Neural cell (in vitro differentiated cells): ENCODE data around the gene FAM76A. TPM values are rescaled to one million over a fixed set of nuclear protein-coding genes. Genes with fewer than 3 reads are reported as not detected.

Source experiments
- H2AFZ ChIP-seq: fragments of 200-600, 300-800 bp; sonication (generic), shearing (Covaris generic); 2 replicates; pipeline ENCODE4 v1.6.0; 2014; ENCODE audit warnings: low read depth, mild to moderate bottlenecking, antibody characterized with exemption, low read length, moderate library complexity
- H3F3A ChIP-seq: fragments of 200-600 bp; shearing (Covaris generic); 2 replicates; pipeline ENCODE4 v1.6.1; 2016; ENCODE audit warnings: mild to moderate bottlenecking, moderate library complexity, mixed read lengths, antibody characterized with exemption, low read length; ENCODE audit not compliant: insufficient read depth, poor library complexity, severe bottlenecking
- H3K27ac ChIP-seq: fragments of 200-600, 300-800 bp; sonication (generic), shearing (Covaris generic); 2 replicates; pipeline ENCODE4 v1.5.1; 2014; ENCODE audit warnings: mild to moderate bottlenecking, low read length, moderate library complexity
- H3K27me3 ChIP-seq: fragments of 300-800, 200-600 bp; sonication (generic), shearing (Covaris generic); 2 replicates; pipeline ENCODE4 v1.6.0; 2014; ENCODE audit warnings: mild to moderate bottlenecking, low read depth, low read length, moderate library complexity; ENCODE audit not compliant: insufficient read depth
- H3K36me3 ChIP-seq: fragments of 300-800, 200-600 bp; sonication (generic), shearing (Covaris generic); 2 replicates; pipeline ENCODE4 v1.5.1; 2014; ENCODE audit warnings: mild to moderate bottlenecking, antibody characterized with exemption, low read length, moderate library complexity; ENCODE audit not compliant: insufficient read depth
- H3K4me2 ChIP-seq: fragments of 300-800, 200-600 bp; sonication (generic), shearing (Covaris generic); 2 replicates; pipeline ENCODE4 v1.6.0; 2014; ENCODE audit warnings: mild to moderate bottlenecking, low read length
- H3K4me3 ChIP-seq: fragments of 300-800, 200-600 bp; sonication (generic), shearing (Covaris generic); 2 replicates; pipeline ENCODE4 v1.5.1; 2014; ENCODE audit warnings: mild to moderate bottlenecking, low read length, moderate library complexity
- H3K79me2 ChIP-seq: fragments of 200-600 bp; shearing (Covaris generic); replicated peaks from 2 replicates; pipeline ENCODE4 v1.6.0; 2014; ENCODE audit warnings: mild to moderate bottlenecking, low read length, moderate library complexity; ENCODE audit not compliant: insufficient read depth
- H3K9ac ChIP-seq: fragments of 300-800, 200-600 bp; sonication (generic), shearing (Covaris generic); 2 replicates; pipeline ENCODE4 v1.6.1; 2016; ENCODE audit warnings: mild to moderate bottlenecking, low read length, mixed read lengths
- H3K9me2 ChIP-seq: fragments of 200-600 bp; shearing (Covaris generic); 2 replicates; pipeline ENCODE4 v1.6.1; 2016; ENCODE audit warnings: mild to moderate bottlenecking, low read length, mixed read lengths; ENCODE audit not compliant: insufficient read depth
- H3K9me3 ChIP-seq: fragments of 200-600, 300-800 bp; sonication (generic), shearing (Covaris generic); 2 replicates; pipeline ENCODE4 v1.6.1; 2016; ENCODE audit warnings: mild to moderate bottlenecking, mixed run types, low read length, moderate library complexity, mixed read lengths
- H4K20me1 ChIP-seq: fragments of 200-600 bp; shearing (Covaris generic); 2 replicates; pipeline ENCODE4 v1.6.1; 2016; ENCODE audit warnings: mild to moderate bottlenecking, mixed run types; ENCODE audit not compliant: insufficient read depth
- CTCF ChIP-seq: fragments of 450-650 bp; IDR thresholded peaks from 2 replicates; pipeline ENCODE4 v1.5.1; 2014; ENCODE audit warnings: antibody characterized with exemption, mild to moderate bottlenecking, moderate library complexity; ENCODE audit not compliant: poor library complexity, severe bottlenecking
- EP300 ChIP-seq: fragments of 450-650 bp; conservative IDR thresholded peaks from 2 replicates; pipeline ENCODE4 v1.6.1; 2014; ENCODE audit warnings: antibody characterized with exemption, mild to moderate bottlenecking, moderate library complexity; ENCODE audit not compliant: poor library complexity, severe bottlenecking
- EZH2 ChIP-seq: fragments of 200-600, 300-800 bp; shearing (Covaris generic), sonication (generic); IDR thresholded peaks from 2 replicates; pipeline ENCODE4 v1.6.1; 2014; ENCODE audit warnings: antibody characterized with exemption, low read length, borderline replicate concordance, mild to moderate bottlenecking; ENCODE audit not compliant: insufficient read depth, poor library complexity, severe bottlenecking
- MXI1 ChIP-seq: fragments of 450-650 bp; conservative IDR thresholded peaks from 2 replicates; pipeline ENCODE4 v1.6.1; 2014; ENCODE audit warnings: antibody characterized with exemption, mild to moderate bottlenecking; ENCODE audit not compliant: poor library complexity, severe bottlenecking
- POLR2AphosphoS5 ChIP-seq: IDR thresholded peaks from 2 replicates; pipeline ENCODE4 v1.6.1; 2012
- RAD21 ChIP-seq: fragments of 450-650 bp; conservative IDR thresholded peaks from 2 replicates; pipeline ENCODE4 v1.6.1; 2014; ENCODE audit warnings: antibody characterized with exemption, mild to moderate bottlenecking, moderate library complexity
- REST ChIP-seq: IDR thresholded peaks from 2 replicates; pipeline ENCODE4 v1.6.1; 2012; ENCODE audit warnings: borderline replicate concordance
- SMC3 ChIP-seq: fragments of 450-650 bp; conservative IDR thresholded peaks from 2 replicates; pipeline ENCODE4 v1.6.1; 2014; ENCODE audit warnings: antibody characterized with exemption, mild to moderate bottlenecking, moderate library complexity; ENCODE audit not compliant: poor library complexity
- TAF1 ChIP-seq: IDR thresholded peaks from 2 replicates; pipeline ENCODE4 v1.6.1; 2012; ENCODE audit warnings: low read depth
- polyA plus RNA-seq: library from polyadenylated mRNA; depleted of rRNA; stranded (reverse); fragments of >200 nt; gene quantifications from 2 replicates; pipeline ENCODE4 v1.2.3, GENCODE V29; 2014

The FAM76A gene
- polyA plus RNA-seq, 1 donor from 2014 or later, result 14.5 TPM

- Histone ChIP-seq H4K20me1 (no peaks in the 10 kb centered on the region), H2AFZ (peak overlapping the region; percentile 65), H3K9me3 (no peaks in the 10 kb centered on the region), H3K27ac (peak overlapping the region; percentile 75), H3K9ac (peak overlapping the region; percentile 56), H3K27me3 (no peaks in the 10 kb centered on the region), H3K4me3 (peak overlapping the region; percentile 64), H3K9me2 (no peaks in the 10 kb centered on the region), H3K79me2 (no peaks in the 10 kb centered on the region), H3F3A (no peaks in the 10 kb centered on the region), H3K4me2 (peak overlapping the region; percentile 3), H3K36me3 (no peaks in the 10 kb centered on the region)
- no peak for TF ChIP-seq EP300
- no peak for TF ChIP-seq SMC3
- TF ChIP-seq RAD21, result no peak
- no peak for TF ChIP-seq MXI1
- no peak for TF ChIP-seq POLR2AphosphoS5
- TF ChIP-seq CTCF, result no peak
- no peak for TF ChIP-seq REST
- TF ChIP-seq TAF1, result no peak
Measured at GRCh38 chr1:27724961-27725373, 794 bp upstream of the FAM76A start.

- H3K9ac ChIP-seq, result peak overlapping the region; percentile 76
- no peaks in the 10 kb centered on the region for H3F3A ChIP-seq
- no peaks in the 10 kb centered on the region for H3K9me2 ChIP-seq
- no peaks in the 10 kb centered on the region for H4K20me1 ChIP-seq
- peak; percentile 81 for TF ChIP-seq MXI1
- no peak for TF ChIP-seq EZH2
- H3K4me3 ChIP-seq, result peak overlapping the region; percentile 75
- no peaks in the 10 kb centered on the region for H3K9me3 ChIP-seq
- H3K27ac ChIP-seq, result peak overlapping the region; percentile 68
- H3K79me2 ChIP-seq, result no peaks in the 10 kb centered on the region
- H3K4me2 ChIP-seq, result peak overlapping the region; percentile 73
- no peaks in the 10 kb centered on the region for H3K36me3 ChIP-seq
- H3K27me3 ChIP-seq, result no peaks in the 10 kb centered on the region
- H2AFZ ChIP-seq, result no peak overlapping the region
Measured at GRCh38 chr1:27726173-27727044, 648 bp downstream of the FAM76A start.
